Peyer's patch (tissue), 4 donors: ENCODE data around the gene TMEM185A.

ENCODE experiments used
- POLR2A ChIP-seq, 2 donors: fragments of 450-650 bp; IDR thresholded peaks; one replicate each; pipeline ENCODE4 v1.5.1; 2017; ENCODE audit warnings: antibody characterized with exemption in 2 of 2, mild to moderate bottlenecking in 2 of 2, moderate library complexity in 2 of 2
- TF ChIP-seq, protein P1 (sequence below), 6 experiments: fragments of 450-650 bp in 4 of 6; fragments of 200-600 bp in 2 of 6; sonication (generic) in 1 of 6; IDR thresholded peaks; one replicate each; pipeline ENCODE4 v1.5.1; 2017 to 2019; ENCODE audit warnings: antibody characterized with exemption in 6 of 6, mild to moderate bottlenecking in 3 of 6, moderate library complexity in 1 of 6

DNA sequence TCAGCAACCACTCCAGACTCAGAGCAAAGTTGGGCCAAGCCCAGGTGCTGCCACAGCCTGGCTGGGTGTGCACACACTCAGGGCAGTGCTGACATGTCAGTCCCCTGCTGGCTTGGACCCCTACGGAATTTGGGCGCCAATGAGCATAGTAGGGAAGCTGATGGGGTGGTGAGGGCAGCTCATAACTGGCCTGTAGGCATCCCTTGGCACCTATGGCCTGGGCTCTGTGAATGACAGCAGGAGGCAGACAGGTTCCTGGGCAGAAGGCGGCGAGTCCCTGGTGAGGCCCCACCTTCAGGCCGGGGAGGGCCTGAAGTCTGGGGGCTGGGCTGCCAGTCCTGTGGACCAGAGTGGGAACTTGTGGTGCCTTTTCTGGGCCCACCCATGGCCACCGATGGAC is 15.9 kb upstream of the TMEM185A start:
- TF ChIP-seq, protein P1, sequence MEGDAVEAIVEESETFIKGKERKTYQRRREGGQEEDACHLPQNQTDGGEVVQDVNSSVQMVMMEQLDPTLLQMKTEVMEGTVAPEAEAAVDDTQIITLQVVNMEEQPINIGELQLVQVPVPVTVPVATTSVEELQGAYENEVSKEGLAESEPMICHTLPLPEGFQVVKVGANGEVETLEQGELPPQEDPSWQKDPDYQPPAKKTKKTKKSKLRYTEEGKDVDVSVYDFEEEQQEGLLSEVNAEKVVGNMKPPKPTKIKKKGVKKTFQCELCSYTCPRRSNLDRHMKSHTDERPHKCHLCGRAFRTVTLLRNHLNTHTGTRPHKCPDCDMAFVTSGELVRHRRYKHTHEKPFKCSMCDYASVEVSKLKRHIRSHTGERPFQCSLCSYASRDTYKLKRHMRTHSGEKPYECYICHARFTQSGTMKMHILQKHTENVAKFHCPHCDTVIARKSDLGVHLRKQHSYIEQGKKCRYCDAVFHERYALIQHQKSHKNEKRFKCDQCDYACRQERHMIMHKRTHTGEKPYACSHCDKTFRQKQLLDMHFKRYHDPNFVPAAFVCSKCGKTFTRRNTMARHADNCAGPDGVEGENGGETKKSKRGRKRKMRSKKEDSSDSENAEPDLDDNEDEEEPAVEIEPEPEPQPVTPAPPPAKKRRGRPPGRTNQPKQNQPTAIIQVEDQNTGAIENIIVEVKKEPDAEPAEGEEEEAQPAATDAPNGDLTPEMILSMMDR (IDR thresholded peaks at IDR 0.05), result no peak
- no peak for TF ChIP-seq POLR2A (IDR thresholded peaks at IDR 0.05)
